ENCODE measurements around the gene AP4B1. TPM values are rescaled to one million over a fixed set of nuclear protein-coding genes. Genes with fewer than 3 reads are reported as not detected.

AP4B1 gene
- total and polyA plus RNA-seq, 2 of the 13 experiments (the other 11 are each of a cell fraction or from before 2014, with no cell fraction given): 8.5 to 12.0 TPM

DNA sequence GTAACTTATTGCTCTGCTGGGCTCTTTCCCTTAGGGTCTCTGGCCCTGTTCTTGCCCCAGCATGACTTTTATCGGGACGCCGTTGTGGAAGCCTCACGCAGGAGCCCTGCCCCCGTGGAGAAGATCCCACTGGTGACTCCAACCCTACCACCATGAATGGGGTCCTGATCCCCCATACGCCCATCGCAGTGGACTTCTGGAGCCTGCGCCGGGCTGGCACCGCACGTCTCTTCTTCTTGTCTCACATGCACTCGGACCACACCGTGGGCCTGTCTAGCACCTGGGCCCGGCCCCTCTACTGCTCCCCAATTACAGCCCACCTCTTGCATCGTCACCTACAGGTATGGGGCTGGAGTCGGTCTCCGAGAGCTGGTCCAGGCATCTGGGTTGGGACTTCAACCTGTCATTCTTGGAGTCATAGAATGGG is 849 bp upstream of the AP4B1 start (continued):
- no peak for TF ChIP-seq ARHGAP35 (CRISPR knock-in tag; IDR thresholded peaks at IDR 0.05; ENCODE audit: borderline replicate concordance)
- TF ChIP-seq NPAS2 (CRISPR knock-in tag; IDR thresholded peaks at IDR 0.05; ENCODE audit: borderline replicate concordance): no peak
- TF ChIP-seq ZNF367 (CRISPR knock-in tag; IDR thresholded peaks at IDR 0.05; ENCODE audit: borderline replicate concordance): no peak
- TF ChIP-seq, protein P1, sequence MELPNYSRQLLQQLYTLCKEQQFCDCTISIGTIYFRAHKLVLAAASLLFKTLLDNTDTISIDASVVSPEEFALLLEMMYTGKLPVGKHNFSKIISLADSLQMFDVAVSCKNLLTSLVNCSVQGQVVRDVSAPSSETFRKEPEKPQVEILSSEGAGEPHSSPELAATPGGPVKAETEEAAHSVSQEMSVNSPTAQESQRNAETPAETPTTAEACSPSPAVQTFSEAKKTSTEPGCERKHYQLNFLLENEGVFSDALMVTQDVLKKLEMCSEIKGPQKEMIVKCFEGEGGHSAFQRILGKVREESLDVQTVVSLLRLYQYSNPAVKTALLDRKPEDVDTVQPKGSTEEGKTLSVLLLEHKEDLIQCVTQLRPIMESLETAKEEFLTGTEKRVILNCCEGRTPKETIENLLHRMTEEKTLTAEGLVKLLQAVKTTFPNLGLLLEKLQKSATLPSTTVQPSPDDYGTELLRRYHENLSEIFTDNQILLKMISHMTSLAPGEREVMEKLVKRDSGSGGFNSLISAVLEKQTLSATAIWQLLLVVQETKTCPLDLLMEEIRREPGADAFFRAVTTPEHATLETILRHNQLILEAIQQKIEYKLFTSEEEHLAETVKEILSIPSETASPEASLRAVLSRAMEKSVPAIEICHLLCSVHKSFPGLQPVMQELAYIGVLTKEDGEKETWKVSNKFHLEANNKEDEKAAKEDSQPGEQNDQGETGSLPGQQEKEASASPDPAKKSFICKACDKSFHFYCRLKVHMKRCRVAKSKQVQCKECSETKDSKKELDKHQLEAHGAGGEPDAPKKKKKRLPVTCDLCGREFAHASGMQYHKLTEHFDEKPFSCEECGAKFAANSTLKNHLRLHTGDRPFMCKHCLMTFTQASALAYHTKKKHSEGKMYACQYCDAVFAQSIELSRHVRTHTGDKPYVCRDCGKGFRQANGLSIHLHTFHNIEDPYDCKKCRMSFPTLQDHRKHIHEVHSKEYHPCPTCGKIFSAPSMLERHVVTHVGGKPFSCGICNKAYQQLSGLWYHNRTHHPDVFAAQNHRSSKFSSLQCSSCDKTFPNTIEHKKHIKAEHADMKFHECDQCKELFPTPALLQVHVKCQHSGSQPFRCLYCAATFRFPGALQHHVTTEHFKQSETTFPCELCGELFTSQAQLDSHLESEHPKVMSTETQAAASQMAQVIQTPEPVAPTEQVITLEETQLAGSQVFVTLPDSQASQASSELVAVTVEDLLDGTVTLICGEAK (IDR thresholded peaks at IDR 0.05): no peak
- TF ChIP-seq, protein P1 (CRISPR knock-in tag; IDR thresholded peaks at IDR 0.05): 0 out of 2 replicates have a peak, but pooled peaks have one; percentile 11
- TF ChIP-seq PRPF4 (IDR thresholded peaks at IDR 0.05; ENCODE audit: low read depth, low read length, poor library complexity, severe bottlenecking): no peak
- no peak for TF ChIP-seq NFYB (CRISPR knock-in tag; IDR thresholded peaks at IDR 0.05)
- no peak for TF ChIP-seq ZNF703 (CRISPR knock-in tag; IDR thresholded peaks at IDR 0.05; ENCODE audit: borderline replicate concordance)
- TF ChIP-seq, protein P2, sequence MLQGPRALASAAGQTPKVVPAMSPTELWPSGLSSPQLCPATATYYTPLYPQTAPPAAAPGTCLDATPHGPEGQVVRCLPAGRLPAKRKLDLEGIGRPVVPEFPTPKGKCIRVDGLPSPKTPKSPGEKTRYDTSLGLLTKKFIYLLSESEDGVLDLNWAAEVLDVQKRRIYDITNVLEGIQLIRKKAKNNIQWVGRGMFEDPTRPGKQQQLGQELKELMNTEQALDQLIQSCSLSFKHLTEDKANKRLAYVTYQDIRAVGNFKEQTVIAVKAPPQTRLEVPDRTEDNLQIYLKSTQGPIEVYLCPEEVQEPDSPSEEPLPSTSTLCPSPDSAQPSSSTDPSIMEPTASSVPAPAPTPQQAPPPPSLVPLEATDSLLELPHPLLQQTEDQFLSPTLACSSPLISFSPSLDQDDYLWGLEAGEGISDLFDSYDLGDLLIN (CRISPR knock-in tag; IDR thresholded peaks at IDR 0.05; ENCODE audit: borderline replicate concordance): peak; percentile 12; the same call in 1 of the 2 replicates
- TF ChIP-seq, protein P3, sequence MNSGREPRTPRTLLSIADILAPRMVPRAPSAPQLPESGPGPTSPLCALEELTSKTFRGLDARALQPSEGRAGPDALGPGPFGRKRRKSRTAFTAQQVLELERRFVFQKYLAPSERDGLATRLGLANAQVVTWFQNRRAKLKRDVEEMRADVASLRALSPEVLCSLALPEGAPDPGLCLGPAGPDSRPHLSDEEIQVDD (CRISPR knock-in tag; IDR thresholded peaks at IDR 0.05; ENCODE audit: borderline replicate concordance): no peak
- TF ChIP-seq KDM5A (IDR thresholded peaks at IDR 0.05; ENCODE audit: borderline replicate concordance, low read length): peak; percentile 71
- TF ChIP-seq ZNF577 (CRISPR knock-in tag; IDR thresholded peaks at IDR 0.05; ENCODE audit: borderline replicate concordance, low read depth): no peak
- TF ChIP-seq RAD51 (IDR thresholded peaks at IDR 0.05; ENCODE audit: borderline replicate concordance): no peak
- 0 out of 2 replicates have a peak, but pooled peaks have one; percentile 9 for TF ChIP-seq ZNF713 (CRISPR knock-in tag; IDR thresholded peaks at IDR 0.05)
- TF ChIP-seq, protein P4, sequence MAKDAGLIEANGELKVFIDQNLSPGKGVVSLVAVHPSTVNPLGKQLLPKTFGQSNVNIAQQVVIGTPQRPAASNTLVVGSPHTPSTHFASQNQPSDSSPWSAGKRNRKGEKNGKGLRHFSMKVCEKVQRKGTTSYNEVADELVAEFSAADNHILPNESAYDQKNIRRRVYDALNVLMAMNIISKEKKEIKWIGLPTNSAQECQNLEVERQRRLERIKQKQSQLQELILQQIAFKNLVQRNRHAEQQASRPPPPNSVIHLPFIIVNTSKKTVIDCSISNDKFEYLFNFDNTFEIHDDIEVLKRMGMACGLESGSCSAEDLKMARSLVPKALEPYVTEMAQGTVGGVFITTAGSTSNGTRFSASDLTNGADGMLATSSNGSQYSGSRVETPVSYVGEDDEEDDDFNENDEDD (CRISPR knock-in tag; IDR thresholded peaks at IDR 0.05; ENCODE audit: borderline replicate concordance): no peak
- TF ChIP-seq FOXA3 (CRISPR knock-in tag; IDR thresholded peaks at IDR 0.05): no peak; the same call in 1 of the 2 replicates

Data from HepG2 (cell line).